Neuronal stem cell (in vitro differentiated cells): ENCODE data around the gene TPH1.

ENCODE experiments used
- DNase-seq: peaks from one replicate; pipeline ENCODE4 v3.0.0-alpha.2; 2013; ENCODE audit warnings: low spot score
- H2AFZ ChIP-seq: one replicate; pipeline ENCODE4 v1.6.1; 2013; ENCODE audit warnings: mild to moderate bottlenecking, low read length, inconsistent platforms
- H2AK5ac ChIP-seq: 2 replicates; pipeline ENCODE4 v1.6.1; 2013; ENCODE audit warnings: low read depth, mild to moderate bottlenecking, inconsistent platforms, low read length, moderate library complexity, mixed read lengths
- H2BK120ac ChIP-seq: 2 replicates; pipeline ENCODE4 v1.6.1; 2013; ENCODE audit warnings: low read depth, mild to moderate bottlenecking, inconsistent platforms, low read length, moderate library complexity, mixed read lengths
- H2BK12ac ChIP-seq: one replicate; pipeline ENCODE4 v1.6.1; 2013; ENCODE audit warnings: low read length, inconsistent platforms
- H2BK15ac ChIP-seq: 2 replicates; pipeline ENCODE4 v1.6.1; 2013; ENCODE audit warnings: mild to moderate bottlenecking, low read length, inconsistent platforms, mixed read lengths
- H2BK5ac ChIP-seq: one replicate; pipeline ENCODE4 v1.6.1; 2013; ENCODE audit warnings: inconsistent platforms, mild to moderate bottlenecking, low read length, moderate library complexity
- H3K14ac ChIP-seq: one replicate; pipeline ENCODE4 v1.6.1; 2013; ENCODE audit warnings: low read length, inconsistent platforms
- H3K18ac ChIP-seq: 2 replicates; pipeline ENCODE4 v1.6.1; 2013; ENCODE audit warnings: low read length, inconsistent platforms
- H3K23ac ChIP-seq: 2 replicates; pipeline ENCODE4 v1.6.1; 2013; ENCODE audit warnings: low read depth, mild to moderate bottlenecking, mixed read lengths, low read length, inconsistent platforms; ENCODE audit not compliant: poor library complexity
- H3K27ac ChIP-seq: replicated peaks from 3 replicates; pipeline ENCODE4 v1.5.1; 2013; ENCODE audit warnings: low read length, inconsistent platforms
- H3K27me3 ChIP-seq, 3 experiments: 2 replicates each; pipeline ENCODE4 v1.6.1; 2013; ENCODE audit warnings: low read length in 3 of 3, mild to moderate bottlenecking in 2 of 3, inconsistent platforms in 1 of 3, low read depth in 1 of 3, mixed read lengths in 1 of 3, moderate library complexity in 1 of 3; ENCODE audit not compliant: control insufficient read depth in 3 of 3, insufficient read depth in 3 of 3
- H3K36me3 ChIP-seq, 2 donors: replicated peaks in 1 of 2; 2 replicates each; pipeline ENCODE4 v1.6.1; 2013; ENCODE audit warnings: low read length in 2 of 2; ENCODE audit not compliant: control insufficient read depth in 2 of 2, insufficient read depth in 2 of 2
- H3K4ac ChIP-seq: 2 replicates; pipeline ENCODE4 v1.6.1; 2013; ENCODE audit warnings: inconsistent platforms, mild to moderate bottlenecking, low read length, moderate library complexity
- H3K4me1 ChIP-seq, 2 donors: 1 replicate in 1 of 2; 2 replicates in 1 of 2; pipeline ENCODE4 v1.6.1; 2013; ENCODE audit warnings: low read length in 2 of 2, low read depth in 1 of 2; ENCODE audit not compliant: control insufficient read depth in 2 of 2, insufficient read depth in 1 of 2
- H3K4me2 ChIP-seq: one replicate; pipeline ENCODE4 v1.6.1; 2013; ENCODE audit warnings: mild to moderate bottlenecking, low read length, inconsistent platforms; ENCODE audit not compliant: insufficient read depth, poor library complexity, severe bottlenecking
- H3K4me3 ChIP-seq, 2 donors: 2 replicates each; pipeline ENCODE4 v1.5.1; 2013; ENCODE audit warnings: low read length in 2 of 2, mild to moderate bottlenecking in 2 of 2, inconsistent platforms in 1 of 2, moderate library complexity in 1 of 2
- H3K79me1 ChIP-seq: one replicate; pipeline ENCODE4 v1.6.1; 2013; ENCODE audit warnings: low read depth, mild to moderate bottlenecking, inconsistent platforms, low read length, moderate library complexity
- H3K9ac ChIP-seq: one replicate; pipeline ENCODE4 v1.6.1; 2013; ENCODE audit warnings: mild to moderate bottlenecking, low read depth, low read length, inconsistent platforms; ENCODE audit not compliant: poor library complexity
- H3K9me3 ChIP-seq, 2 donors: replicated peaks in 1 of 2; 2 replicates each; pipeline versions ENCODE3 to v1.6.1; 2013; ENCODE audit warnings: low read length in 2 of 2, mild to moderate bottlenecking in 2 of 2, inconsistent platforms in 1 of 2, low read depth in 1 of 2, mixed read lengths in 1 of 2, moderate library complexity in 1 of 2; ENCODE audit not compliant: control insufficient read depth in 2 of 2, insufficient read depth in 1 of 2
- H4K8ac ChIP-seq: one replicate; pipeline ENCODE4 v1.6.1; 2013; ENCODE audit warnings: low read depth, mild to moderate bottlenecking, inconsistent platforms, low read length, moderate library complexity
- H4K91ac ChIP-seq: one replicate; pipeline ENCODE4 v1.6.1; 2013; ENCODE audit warnings: low read length, low read depth, mild to moderate bottlenecking, inconsistent platforms; ENCODE audit not compliant: poor library complexity
- WGBS, 2 donors: extraction: QIAGEN DNeasy Blood & Tissue Kit; methylation state at CpG; one replicate each; pipeline ENCODE4 v1.1.7; 2013; ENCODE audit warnings: missing lambda C conversion rate in 2 of 2, mixed read lengths in 1 of 2; ENCODE audit not compliant: insufficient read length in 2 of 2, insufficient replicate concordance in 1 of 2; ENCODE audit errors: extremely low coverage in 2 of 2; 5-methylcytosine and 5-hydroxymethylcytosine counted together

Gene TPH1

GRCh38 chr11:18061351-18061750, 15.3 kb upstream of the TPH1 start:
- no peak overlapping the region for H4K8ac ChIP-seq
- H3K9ac ChIP-seq = no peak overlapping the region
- no peak overlapping the region for H2BK120ac ChIP-seq
- H2BK15ac ChIP-seq = no peak overlapping the region
- no peak overlapping the region for H2AFZ ChIP-seq
- no peaks in the 10 kb centered on the region for H3K79me1 ChIP-seq
- no peak overlapping the region for H3K4me2 ChIP-seq
- H3K36me3 ChIP-seq = no peaks in the 10 kb centered on the region
- no peak overlapping the region for H3K14ac ChIP-seq
- no peak overlapping the region for H3K4ac ChIP-seq
- no peak overlapping the region for H2BK5ac ChIP-seq
- no peak overlapping the region for H3K4me3 ChIP-seq
- H3K4me1 ChIP-seq = peaks cover 0 to 3% of the 10 kb centered on the region in 2 donors
- no peak overlapping the region for H2AK5ac ChIP-seq
- no peak overlapping the region for H3K18ac ChIP-seq
- H3K27me3 ChIP-seq = no peaks in the 10 kb centered on the region
- no peak overlapping the region for H4K91ac ChIP-seq
- H3K9me3 ChIP-seq = no peaks in the 10 kb centered on the region
- H3K27ac ChIP-seq = no peak overlapping the region
- no peak overlapping the region for H2BK12ac ChIP-seq
- DNase-seq = no peak
- no peak overlapping the region for H3K23ac ChIP-seq
- no CpG with 5 or more reads among the region's 2 CpGs for WGBS, 2 donors

GRCh38 chr11:18056561-18057181, 10.6 kb upstream of the TPH1 start:
- Histone ChIP-seq H3K36me3 (no peaks in the 10 kb centered on the region), H2BK120ac (no peak overlapping the region), H3K9me3 (no peaks in the 10 kb centered on the region), H4K91ac (no peak overlapping the region), H2AK5ac (no peak overlapping the region), H3K23ac (no peak overlapping the region), H3K4me3 (no peak overlapping the region), H4K8ac (no peak overlapping the region), H3K4me2 (no peak overlapping the region), H2AFZ (no peak overlapping the region), H2BK12ac (no peak overlapping the region), H3K4ac (no peak overlapping the region), H2BK5ac (no peak overlapping the region), H3K79me1 (no peaks in the 10 kb centered on the region), H3K14ac (no peak overlapping the region), H3K4me1 (no peaks in the 10 kb centered on the region), H3K9ac (no peak overlapping the region), H3K27ac (no peak overlapping the region), H3K18ac (no peak overlapping the region), H2BK15ac (no peak overlapping the region), H3K27me3 (no peaks in the 10 kb centered on the region)
- DNase-seq = no peak
- no CpG with 5 or more reads among the region's 1 CpG for WGBS, 2 donors

- Histone ChIP-seq H3K4ac (no peak overlapping the region), H4K91ac (no peak overlapping the region), H3K79me1 (no peaks in the 10 kb centered on the region), H4K8ac (no peak overlapping the region), H3K4me1 (no peaks in the 10 kb centered on the region), H3K4me3 (no peak overlapping the region), H2BK5ac (no peak overlapping the region), H2BK15ac (no peak overlapping the region), H3K4me2 (no peak overlapping the region), H3K9ac (no peak overlapping the region), H2BK12ac (no peak overlapping the region), H2BK120ac (no peak overlapping the region), H2AK5ac (no peak overlapping the region), H3K27ac (no peak overlapping the region), H3K36me3 (no peaks in the 10 kb centered on the region), H3K14ac (no peak overlapping the region), H3K9me3 (no peaks in the 10 kb centered on the region), H3K23ac (no peak overlapping the region), H3K18ac (no peak overlapping the region), H3K27me3 (no peaks in the 10 kb centered on the region), H2AFZ (no peak overlapping the region)
- 100% methylated on average over 2 of the region's 10 CpGs; no CpG with 5 or more reads in 1 of the 2 donors for WGBS, 2 donors
- DNase-seq = no peak
These were observed 8.5 kb upstream of the TPH1 start for GRCh38 chr11:18054511-18055103.

GRCh38 chr11:18050848-18051247, 4.8 kb upstream of the TPH1 start:
- no peaks in the 10 kb centered on the region for H3K36me3 ChIP-seq
- H2BK12ac ChIP-seq = no peak overlapping the region
- H3K9me3 ChIP-seq = no peaks in the 10 kb centered on the region
- H3K27ac ChIP-seq = no peak overlapping the region
- H3K14ac ChIP-seq = no peak overlapping the region
- no CpG with 5 or more reads among the region's 2 CpGs for WGBS, 2 donors
- H3K4me1 ChIP-seq = peaks cover 0 to 1% of the 10 kb centered on the region in 2 donors
- H2AFZ ChIP-seq = no peak overlapping the region
- no peak overlapping the region for H2BK120ac ChIP-seq
- H3K9ac ChIP-seq = no peak overlapping the region
- H3K27me3 ChIP-seq = peaks cover 0 to 7% (median 2%) of the 10 kb centered on the region in 3 experiments
- DNase-seq = no peak
- no peak overlapping the region for H3K4me2 ChIP-seq
- no peak overlapping the region for H2AK5ac ChIP-seq
- H2BK5ac ChIP-seq = no peak overlapping the region
- no peak overlapping the region for H3K4me3 ChIP-seq
- no peak overlapping the region for H4K91ac ChIP-seq
- H3K23ac ChIP-seq = no peak overlapping the region
- H2BK15ac ChIP-seq = no peak overlapping the region
- H3K18ac ChIP-seq = no peak overlapping the region
- no peak overlapping the region for H4K8ac ChIP-seq
- no peaks in the 10 kb centered on the region for H3K79me1 ChIP-seq
- no peak overlapping the region for H3K4ac ChIP-seq
